Mesenchymal stem cell (in vitro differentiated cells and primary cell): Measurements from ENCODE around the gene URM1. TPM values are rescaled to one million over a fixed set of nuclear protein-coding genes. Genes with fewer than 3 reads are reported as not detected.

Source experiments
- DNase-seq: peaks from one replicate; pipeline ENCODE4 v3.0.0-alpha.2; 2013
- H2AFZ ChIP-seq: one replicate; pipeline ENCODE4 v1.6.1; 2013; ENCODE audit warnings: low read depth, mild to moderate bottlenecking, control low read depth, inconsistent platforms, low read length, moderate library complexity
- H2AK5ac ChIP-seq: 2 replicates; pipeline ENCODE4 v1.6.1; 2013; ENCODE audit warnings: low read length, moderate library complexity, mild to moderate bottlenecking, inconsistent platforms; ENCODE audit not compliant: severe bottlenecking
- H2BK120ac ChIP-seq: one replicate; pipeline ENCODE4 v1.6.1; 2013; ENCODE audit warnings: low read depth, mild to moderate bottlenecking, inconsistent platforms, low read length, moderate library complexity
- H2BK12ac ChIP-seq, 2 experiments: one replicate each; pipeline ENCODE4 v1.6.1; 2013; ENCODE audit warnings: inconsistent platforms in 2 of 2, low read length in 2 of 2, mild to moderate bottlenecking in 2 of 2, moderate library complexity in 2 of 2, control low read depth in 1 of 2
- H2BK15ac ChIP-seq: one replicate; pipeline ENCODE4 v1.6.1; 2013; ENCODE audit warnings: mild to moderate bottlenecking, low read depth, inconsistent platforms; ENCODE audit not compliant: poor library complexity, severe bottlenecking
- H2BK5ac ChIP-seq: 2 replicates; pipeline ENCODE4 v1.6.1; 2013; ENCODE audit warnings: low read depth, mild to moderate bottlenecking, low read length, control low read depth, inconsistent platforms; ENCODE audit not compliant: poor library complexity, severe bottlenecking
- H3K14ac ChIP-seq, 2 experiments: one replicate each; pipeline ENCODE4 v1.6.1; 2013; ENCODE audit warnings: inconsistent platforms in 2 of 2, low read length in 2 of 2, control low read depth in 1 of 2, mild to moderate bottlenecking in 1 of 2, moderate library complexity in 1 of 2
- H3K18ac ChIP-seq, 2 experiments: one replicate each; pipeline ENCODE4 v1.6.1; 2013; ENCODE audit warnings: inconsistent platforms in 2 of 2, low read length in 2 of 2, control low read depth in 1 of 2, low read depth in 1 of 2, mild to moderate bottlenecking in 1 of 2
- H3K23ac ChIP-seq, 2 experiments: one replicate each; pipeline ENCODE4 v1.6.1; 2013; ENCODE audit warnings: inconsistent platforms in 2 of 2, low read length in 2 of 2, mild to moderate bottlenecking in 2 of 2, moderate library complexity in 2 of 2, control low read depth in 1 of 2
- H3K27ac ChIP-seq: 2 replicates; pipeline ENCODE4 v1.5.1; 2013; ENCODE audit warnings: mild to moderate bottlenecking, moderate library complexity, low read length, control low read depth, inconsistent platforms; ENCODE audit not compliant: poor library complexity, severe bottlenecking
- H3K27me3 ChIP-seq, 2 experiments: 2 replicates each; pipeline versions ENCODE4 v1.6.1 to v1.7.0; 2013; ENCODE audit warnings: low read length in 2 of 2, mild to moderate bottlenecking in 2 of 2, moderate library complexity in 2 of 2, control low read depth in 1 of 2, inconsistent platforms in 1 of 2; ENCODE audit not compliant: control insufficient read depth in 1 of 2, insufficient read depth in 1 of 2
- H3K36me3 ChIP-seq, 2 experiments: 2 replicates each; pipeline versions ENCODE4 v1.6.1 to v1.7.0; 2013; ENCODE audit warnings: low read length in 2 of 2, control low read depth in 1 of 2, inconsistent platforms in 1 of 2, low read depth in 1 of 2, mild to moderate bottlenecking in 1 of 2; ENCODE audit not compliant: insufficient read depth in 2 of 2, control insufficient read depth in 1 of 2
- H3K4ac ChIP-seq, 2 experiments: one replicate each; pipeline ENCODE4 v1.6.1; 2013; ENCODE audit warnings: inconsistent platforms in 2 of 2, low read length in 2 of 2, mild to moderate bottlenecking in 2 of 2, moderate library complexity in 2 of 2, control low read depth in 1 of 2, low read depth in 1 of 2
- H3K4me1 ChIP-seq: 2 replicates; pipeline ENCODE4 v1.6.1; 2013; ENCODE audit warnings: low read depth, low read length, control low read depth; ENCODE audit not compliant: control insufficient read depth, insufficient read depth
- H3K4me2 ChIP-seq: 2 replicates; pipeline ENCODE4 v1.6.1; 2013; ENCODE audit warnings: low read length, mild to moderate bottlenecking, inconsistent platforms; ENCODE audit not compliant: poor library complexity, severe bottlenecking
- H3K4me3 ChIP-seq, 2 experiments: 2 replicates each; pipeline versions ENCODE4 v1.5.1 to v1.7.0; 2013; ENCODE audit warnings: low read length in 2 of 2, mild to moderate bottlenecking in 2 of 2, control low read depth in 1 of 2, low read depth in 1 of 2; ENCODE audit not compliant: insufficient read depth in 1 of 2
- H3K79me1 ChIP-seq: replicated peaks from 2 replicates; pipeline ENCODE4 v1.6.1; 2013; ENCODE audit warnings: mild to moderate bottlenecking, control low read depth, low read length, inconsistent platforms; ENCODE audit not compliant: poor library complexity, severe bottlenecking
- H3K9ac ChIP-seq: 2 replicates; pipeline ENCODE4 v1.7.0; 2013; ENCODE audit warnings: mild to moderate bottlenecking, low read length, moderate library complexity
- H3K9me3 ChIP-seq: 2 replicates; pipeline ENCODE4 v1.7.0; 2013; ENCODE audit warnings: mild to moderate bottlenecking, low read length; ENCODE audit not compliant: control insufficient read depth
- H4K8ac ChIP-seq: one replicate; pipeline ENCODE4 v1.6.1; 2013; ENCODE audit warnings: inconsistent platforms, mild to moderate bottlenecking, low read length, moderate library complexity
- H4K91ac ChIP-seq: one replicate; pipeline ENCODE4 v1.6.1; 2013; ENCODE audit warnings: mild to moderate bottlenecking, low read length, inconsistent platforms
- WGBS: methylation state at CpG from one replicate; pipeline ENCODE4 v1.1.7; 2013; ENCODE audit warnings: mixed read lengths; 5-methylcytosine and 5-hydroxymethylcytosine counted together
- polyA plus RNA-seq, 2 experiments: library from polyadenylated mRNA; stranded (reverse); fragments of 200-250 nt; gene quantifications; one replicate each; pipeline ENCODE4 v1.2.3, GENCODE V29; 2013

Gene URM1
- polyA plus RNA-seq (2013, experiment 1 of 2): 59.4 TPM
- 59.8 TPM for polyA plus RNA-seq (2013, experiment 2 of 2)

GRCh38 chr9:128370752-128371629 is at the start of gene URM1:
TSS of gene URM1 (plus strand) at chr9:128371374. CDS start at chr9:128371381, 7 bp downstream.
- peak within 1 kb of the TSS; percentile 89 to 94 for H3K4me3 ChIP-seq
- H2BK15ac ChIP-seq: peak within 1 kb of the TSS; percentile 86
- H2AK5ac ChIP-seq: peak within 1 kb of the TSS; percentile 7
- H3K9ac ChIP-seq: peak within 1 kb of the TSS; percentile 96
- H3K9me3 ChIP-seq: no peaks in the 10 kb centered on the region
- H3K18ac ChIP-seq: peak within 1 kb of the TSS; percentile 85 to 94
- peak within 1 kb of the TSS in 1 of 2 experiments; percentile 16 for H3K23ac ChIP-seq
- peaks cover 6% of the 10 kb centered on the region for H3K4me1 ChIP-seq
- H4K8ac ChIP-seq: peak within 1 kb of the TSS; percentile 94
- peak; percentile 98 for DNase-seq
- H3K36me3 ChIP-seq: peaks cover 5 to 12% of the 10 kb centered on the region in 2 experiments
- H3K14ac ChIP-seq: peak within 1 kb of the TSS in 1 of 2 experiments; percentile 92
- H2BK12ac ChIP-seq: peak within 1 kb of the TSS in 1 of 2 experiments; percentile 34
- no peak within 1 kb of the TSS for H2BK120ac ChIP-seq
- 2% methylated on average over 52 of the region's 55 CpGs for whole genome bisulfite sequencing
- H3K4me2 ChIP-seq: peak within 1 kb of the TSS; percentile 83
- H3K27ac ChIP-seq: peak within 1 kb of the TSS; percentile 96
- peak within 1 kb of the TSS; percentile 82 for H2BK5ac ChIP-seq
- H3K79me1 ChIP-seq: peaks cover 22% of the 10 kb centered on the region
- peak within 1 kb of the TSS; percentile 50 to 95 for H3K4ac ChIP-seq
- peak within 1 kb of the TSS; percentile 99 for H2AFZ ChIP-seq
- H3K27me3 ChIP-seq: no peaks in the 10 kb centered on the region
- H4K91ac ChIP-seq: peak within 1 kb of the TSS; percentile 65

GRCh38 chr9:128321879-128322403 is 49.2 kb upstream of the URM1 start:
- peak overlapping the region; percentile 45 for H4K8ac ChIP-seq
- peak overlapping the region; percentile 78 for H2BK15ac ChIP-seq
- H3K9ac ChIP-seq: peak overlapping the region; percentile 93
- H3K14ac ChIP-seq: no peak overlapping the region
- peaks cover 12% of the 10 kb centered on the region for H3K4me1 ChIP-seq
- H2AFZ ChIP-seq: no peak overlapping the region
- H2BK12ac ChIP-seq: no peak overlapping the region
- no peak for DNase-seq
- H2AK5ac ChIP-seq: no peak overlapping the region
- H2BK120ac ChIP-seq: no peak overlapping the region
- H3K4me3 ChIP-seq: peak overlapping the region; percentile 91 to 92
- no peak overlapping the region for H3K23ac ChIP-seq
- no peaks in the 10 kb centered on the region for H3K27me3 ChIP-seq
- H3K9me3 ChIP-seq: no peaks in the 10 kb centered on the region
- 4% methylated on average over 21 of the region's 21 CpGs for WGBS
- peaks cover 34% of the 10 kb centered on the region for H3K79me1 ChIP-seq
- H3K4ac ChIP-seq: peak overlapping the region in 1 of 2 experiments; percentile 40
- H3K18ac ChIP-seq: peak overlapping the region in 1 of 2 experiments; percentile 21
- no peak overlapping the region for H3K27ac ChIP-seq
- peaks cover 28 to 41% of the 10 kb centered on the region in 2 experiments for H3K36me3 ChIP-seq
- peak overlapping the region; percentile 72 for H3K4me2 ChIP-seq
- H2BK5ac ChIP-seq: no peak overlapping the region
- H4K91ac ChIP-seq: no peak overlapping the region

GRCh38 chr9:128322404-128323211 is 48.6 kb upstream of the URM1 start, which contains the start of the genes COQ4 and TRUB2:
TSS of gene COQ4 (plus strand) at chr9:128322839. CDS start at chr9:128322859, 20 bp downstream.
TSS of gene TRUB2 (minus strand) at chr9:128322447. CDS start at chr9:128322408, 39 bp downstream.
- peak within 1 kb of the TSS; percentile 75 for H2BK120ac ChIP-seq
- H3K9ac ChIP-seq: peak within 1 kb of the TSS; percentile 93
- H3K4me2 ChIP-seq: peak within 1 kb of the TSS; percentile 91
- H3K4me3 ChIP-seq: peak within 1 kb of the TSS; percentile 91 to 92
- peak within 1 kb of the TSS; percentile 89 to 100 for H3K18ac ChIP-seq
- H3K79me1 ChIP-seq: peaks cover 32% of the 10 kb centered on the region
- DNase-seq: peak; percentile 97
- peak within 1 kb of the TSS; percentile 29 to 63 for H3K23ac ChIP-seq
- H2BK15ac ChIP-seq: peak within 1 kb of the TSS; percentile 78
- H3K4ac ChIP-seq: peak within 1 kb of the TSS; percentile 78 to 83
- H4K91ac ChIP-seq: peak within 1 kb of the TSS; percentile 97
- no peaks in the 10 kb centered on the region for H3K27me3 ChIP-seq
- peaks cover 30 to 41% of the 10 kb centered on the region in 2 experiments for H3K36me3 ChIP-seq
- peak within 1 kb of the TSS; percentile 95 for H3K27ac ChIP-seq
- peak within 1 kb of the TSS; percentile 93 for H4K8ac ChIP-seq
- peak within 1 kb of the TSS in 1 of 2 experiments; percentile 73 for H2BK12ac ChIP-seq
- peak within 1 kb of the TSS; percentile 0 for H2AK5ac ChIP-seq
- under 1% methylated on average over 79 of the region's 83 CpGs for WGBS
- no peaks in the 10 kb centered on the region for H3K9me3 ChIP-seq
- peak within 1 kb of the TSS; percentile 95 for H2BK5ac ChIP-seq
- H3K4me1 ChIP-seq: peaks cover 12% of the 10 kb centered on the region
- peak within 1 kb of the TSS; percentile 98 for H2AFZ ChIP-seq
- peak within 1 kb of the TSS in 1 of 2 experiments; percentile 86 for H3K14ac ChIP-seq
